DMS114 treated with DMSO at 0.1 percent for 48 hours (cell line): ENCODE data around the gene FILIP1.

Experiments
- DNase-seq: peaks from one replicate; lab custom pipeline; 2025; ENCODE audit not compliant: unreplicated experiment; lab: John Stamatoyannopoulos, UW

Gene FILIP1

GRCh38 chr6:75296811-75297779 lies 196.5 kb downstream of the FILIP1 start:
- DNase-seq = peak; percentile 31

GRCh38 chr6:75292555-75292954 lies 201.0 kb downstream of the FILIP1 start:
- no peak for DNase-seq

- DNase-seq = no peak
These were observed 201.9 kb downstream of the FILIP1 start for GRCh38 chr6:75291744-75292143.

GRCh38 chr6:75291331-75291730 lies 202.3 kb downstream of the FILIP1 start:
- no peak for DNase-seq

- DNase-seq = no peak
These were observed 203.3 kb downstream of the FILIP1 start for GRCh38 chr6:75290136-75290945.

- DNase-seq = no peak
These were observed 205.6 kb downstream of the FILIP1 start for GRCh38 chr6:75288023-75288422.

GRCh38 chr6:75287424-75287823 lies 206.2 kb downstream of the FILIP1 start:
- DNase-seq = no peak

GRCh38 chr6:75286955-75287354 lies 206.6 kb downstream of the FILIP1 start:
- no peak for DNase-seq

- no peak for DNase-seq
These were observed 208.3 kb downstream of the FILIP1 start for GRCh38 chr6:75285283-75285639.

GRCh38 chr6:75284632-75285282 lies 208.8 kb downstream of the FILIP1 start, which contains the start of gene TMEM30A:
Gene TMEM30A, minus strand, starts transcription at chr6:75284792. Its CDS starts 154 bp downstream, at chr6:75284638.
- peak; percentile 97 for DNase-seq

GRCh38 chr6:75283907-75284631 lies 209.5 kb downstream of the FILIP1 start:
- peak; percentile 41 for DNase-seq

- no peak for DNase-seq
These were observed 210.9 kb downstream of the FILIP1 start for GRCh38 chr6:75282706-75283105.

- no peak for DNase-seq
These were observed 211.9 kb downstream of the FILIP1 start for GRCh38 chr6:75281653-75282052.

GRCh38 chr6:75280131-75280855 lies 213.3 kb downstream of the FILIP1 start:
- no peak for DNase-seq

- DNase-seq = no peak
These were observed 214.2 kb downstream of the FILIP1 start for GRCh38 chr6:75279418-75279817.

GRCh38 chr6:75278474-75279077 lies 215.0 kb downstream of the FILIP1 start:
- DNase-seq = no peak

- DNase-seq = no peak
These were observed 218.5 kb downstream of the FILIP1 start for GRCh38 chr6:75275067-75275466.

GRCh38 chr6:75273009-75273408 lies 220.6 kb downstream of the FILIP1 start:
- DNase-seq = no peak

- DNase-seq = no peak
These were observed 221.3 kb downstream of the FILIP1 start for GRCh38 chr6:75272145-75272840.
